ENCODE results near the gene INAFM2. TPM values are rescaled to one million over a fixed set of nuclear protein-coding genes. Genes with fewer than 3 reads are reported as not detected.

The INAFM2 gene
- 12.7 and 14.7 TPM in 2 replicates for total RNA-seq (2014; rRNA removed; shearing (Covaris generic))

DNA sequence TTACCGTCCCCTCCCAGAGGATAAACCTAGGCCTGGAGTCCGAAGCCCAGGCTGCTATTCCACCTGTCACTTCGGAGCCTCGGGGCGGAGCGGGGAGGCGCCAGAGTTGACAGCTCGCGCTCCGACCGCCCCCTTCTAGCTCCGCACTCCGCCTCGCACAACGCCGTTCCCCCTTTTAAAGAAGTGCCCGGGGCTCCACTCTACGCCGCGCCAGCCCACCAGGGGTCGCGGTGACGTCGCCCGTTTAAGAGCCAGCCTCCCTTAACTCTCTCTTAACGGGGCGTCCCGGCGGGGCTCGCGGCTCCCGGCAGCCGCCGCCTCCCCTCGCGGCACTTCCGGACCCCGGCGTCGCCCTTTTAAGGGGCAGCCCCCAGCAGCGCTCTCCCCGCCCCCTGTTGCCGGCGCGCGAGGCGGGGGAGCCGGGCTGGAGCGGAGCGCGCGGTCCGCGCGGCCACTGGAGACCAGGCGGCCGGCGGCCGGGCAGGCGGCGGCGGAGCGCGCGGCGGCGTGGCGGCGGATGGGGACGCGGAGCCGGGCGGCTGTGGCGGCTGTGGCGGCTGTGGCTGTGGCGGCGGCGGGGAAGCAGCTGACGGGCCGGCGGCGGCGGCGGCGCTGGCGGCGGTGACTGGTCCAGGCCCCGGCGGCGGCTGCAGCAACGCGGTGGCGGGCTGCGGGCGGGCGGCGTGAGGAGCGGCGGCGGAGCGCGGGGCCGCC lies at the start of gene INAFM2:
INAFM2 (plus strand) TSS at position 454 of the 714 bp plus-strand sequence. CDS start 364 bp downstream, outside the sequence.
- peak; percentile 74 for DNase-seq (ENCODE audit: low spot score)

DNA sequence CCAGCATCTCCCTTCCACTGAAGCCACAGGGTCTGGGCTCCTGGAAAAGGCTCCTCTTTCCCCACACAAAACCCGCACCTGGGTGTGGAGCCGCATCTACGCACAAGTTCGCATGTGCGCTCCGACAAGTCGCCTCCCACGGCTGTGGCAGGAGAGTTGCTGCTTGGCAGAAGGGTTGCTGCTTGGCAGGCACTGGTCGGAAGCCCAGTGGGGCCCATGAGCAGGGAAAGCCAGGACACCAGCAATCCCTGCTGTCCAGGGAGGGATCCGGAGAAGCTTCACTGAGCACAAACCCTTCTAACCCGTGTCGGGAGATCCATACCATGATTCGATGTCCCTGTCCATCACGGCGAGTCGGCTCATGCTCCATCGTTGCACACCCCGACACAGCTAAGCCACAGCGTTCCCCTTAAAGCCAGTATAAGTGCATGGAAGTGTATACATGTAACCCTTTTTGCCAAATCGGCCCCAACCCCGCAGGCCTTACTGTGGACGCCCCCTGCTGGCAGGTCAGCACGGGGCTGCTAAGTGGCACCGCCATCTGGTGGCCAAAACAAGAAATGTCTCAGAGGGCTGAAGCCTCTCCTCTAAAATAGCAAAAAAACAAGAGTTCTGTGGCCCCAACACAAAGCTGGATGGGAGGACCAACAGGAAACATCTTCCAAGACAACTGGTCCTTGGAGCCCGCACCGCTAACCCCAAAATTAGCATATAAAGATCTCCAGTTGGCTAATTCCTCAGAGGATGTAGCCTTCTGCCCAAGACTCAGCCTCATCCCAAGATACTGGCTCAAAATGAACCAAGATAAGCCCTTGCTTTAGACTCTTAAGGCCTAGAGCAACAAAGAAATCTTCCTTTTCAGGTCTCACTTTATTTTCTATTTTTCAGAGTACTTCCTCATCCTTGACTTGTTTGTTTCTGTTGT lies 48.9 kb upstream of the INAFM2 start:
- DNase-seq (ENCODE audit: low spot score), result peak; percentile 67

GRCh38 chr15:40275523-40275922 lies 48.0 kb upstream of the INAFM2 start:
- DNase-seq (ENCODE audit: low spot score), result no peak

GRCh38 chr15:40275954-40276353 lies 47.5 kb upstream of the INAFM2 start:
- no peak for DNase-seq (ENCODE audit: low spot score)

GRCh38 chr15:40276927-40277326 lies 46.6 kb upstream of the INAFM2 start:
- DNase-seq (ENCODE audit: low spot score), result no peak

DNA sequence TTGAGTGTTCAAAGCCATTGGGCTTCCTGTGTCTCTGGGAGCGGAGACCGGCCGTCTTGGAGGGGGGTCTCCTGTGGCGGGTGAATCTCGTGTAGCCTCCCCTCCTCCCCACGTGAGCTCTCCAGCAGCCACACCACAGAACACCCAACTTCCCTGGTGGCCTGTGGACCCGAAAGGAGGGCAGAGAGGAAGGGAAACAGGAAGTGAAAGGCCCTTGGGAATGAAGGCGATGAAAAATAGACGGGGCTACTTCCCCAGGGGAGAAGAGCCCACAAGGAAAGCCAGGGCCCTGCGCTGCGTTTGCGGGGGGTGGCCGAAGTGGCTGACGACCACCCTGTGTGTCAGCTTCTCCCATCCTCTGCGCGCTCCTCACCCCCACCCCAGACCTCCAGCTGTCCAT lies 46.0 kb upstream of the INAFM2 start:
- no peak for DNase-seq (ENCODE audit: low spot score)

GRCh38 chr15:40278026-40278425 lies 45.5 kb upstream of the INAFM2 start:
- no peak for DNase-seq (ENCODE audit: low spot score)

GRCh38 chr15:40279437-40280141 lies 43.9 kb upstream of the INAFM2 start:
- DNase-seq (ENCODE audit: low spot score), result peak; percentile 38

DNA sequence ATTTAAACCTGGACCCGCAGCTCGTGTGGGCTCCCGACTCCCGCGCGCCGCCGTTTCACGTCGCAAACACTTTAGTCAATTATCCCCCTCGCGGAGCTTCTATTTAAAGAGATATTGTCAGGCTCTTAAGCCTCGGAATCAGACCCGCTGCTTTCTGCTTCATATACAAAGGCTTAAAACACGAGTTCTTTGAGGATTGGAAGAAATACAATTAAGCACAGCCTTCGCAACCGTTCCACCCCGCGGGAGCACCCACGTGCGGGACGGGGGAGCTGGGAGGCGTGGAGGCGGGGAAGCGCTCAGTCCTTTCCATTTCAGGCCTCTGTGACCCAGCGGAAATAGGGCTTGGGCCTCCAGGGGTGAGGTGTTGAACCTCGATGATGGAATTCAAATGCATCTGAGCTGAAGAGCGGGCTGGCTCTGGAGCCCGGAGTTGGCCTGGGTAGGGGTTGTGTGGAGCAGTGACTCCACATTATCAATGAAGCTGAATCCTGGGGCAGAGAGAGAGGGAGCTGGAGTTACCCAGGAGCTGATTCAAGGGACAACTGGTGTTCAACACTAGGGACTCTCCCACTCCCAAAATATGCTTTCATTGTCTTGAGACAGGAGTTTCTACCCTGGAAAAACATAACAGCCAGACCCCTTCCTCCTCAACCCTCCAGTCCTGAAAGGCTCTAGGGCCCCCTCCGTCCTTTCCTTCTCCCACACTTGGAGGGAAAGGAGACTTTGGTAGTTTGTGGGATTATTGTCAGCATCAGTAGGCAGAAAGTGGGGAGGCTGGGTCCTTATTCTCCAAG lies 43.0 kb upstream of the INAFM2 start:
- DNase-seq (ENCODE audit: low spot score), result no peak

GRCh38 chr15:40281057-40281800 lies 42.3 kb upstream of the INAFM2 start:
- DNase-seq (ENCODE audit: low spot score), result no peak

- no peak for DNase-seq (ENCODE audit: low spot score)
Measured at GRCh38 chr15:40281801-40282146, 41.7 kb upstream of the INAFM2 start.

DNA sequence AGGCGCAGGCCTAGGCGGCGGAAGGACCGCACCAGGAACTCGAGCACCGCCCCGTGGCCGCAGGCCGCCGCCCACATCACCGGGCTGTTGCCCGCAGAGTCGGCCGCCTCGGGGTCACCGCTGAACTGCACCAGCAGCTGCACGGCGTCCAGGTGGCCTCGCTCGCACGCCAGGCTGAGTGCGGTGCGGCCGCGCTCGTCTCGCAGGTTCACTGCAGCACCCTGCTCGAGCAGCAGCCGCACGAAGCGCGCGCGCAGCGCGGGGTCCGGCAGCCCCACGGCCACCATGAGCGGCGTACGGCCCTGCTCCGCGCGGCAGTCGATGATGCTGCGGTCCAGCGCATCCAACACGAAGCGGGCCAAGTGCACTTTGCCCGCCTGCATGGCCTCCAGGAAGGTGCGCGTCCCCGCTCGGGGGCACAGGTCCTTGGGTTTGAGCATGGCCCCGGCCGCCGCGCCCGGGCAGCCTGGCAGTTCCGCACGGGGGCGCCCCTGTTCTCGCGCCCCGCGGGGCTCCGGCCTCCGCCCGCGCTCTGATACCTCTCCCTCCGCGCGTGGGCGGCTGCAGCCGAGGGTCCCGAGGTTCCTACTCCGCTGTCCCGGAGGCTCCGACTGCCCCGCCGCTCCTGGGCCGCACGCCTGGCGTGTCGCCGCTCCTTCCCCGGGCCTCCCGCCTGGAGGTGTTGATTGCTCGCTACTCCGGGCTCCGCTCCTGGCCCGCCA lies 41.2 kb upstream of the INAFM2 start:
- no peak for DNase-seq (ENCODE audit: low spot score)

GRCh38 chr15:40282869-40283614 lies 40.5 kb upstream of the INAFM2 start, which contains the start of gene ANKRD63:
Gene ANKRD63, minus strand, starts transcription at chr15:40283064. Its CDS starts 478 bp downstream, at chr15:40282586.
- DNase-seq (ENCODE audit: low spot score), result no peak

GRCh38 chr15:40283615-40284300 lies 39.7 kb upstream of the INAFM2 start:
- no peak for DNase-seq (ENCODE audit: low spot score)

DNA sequence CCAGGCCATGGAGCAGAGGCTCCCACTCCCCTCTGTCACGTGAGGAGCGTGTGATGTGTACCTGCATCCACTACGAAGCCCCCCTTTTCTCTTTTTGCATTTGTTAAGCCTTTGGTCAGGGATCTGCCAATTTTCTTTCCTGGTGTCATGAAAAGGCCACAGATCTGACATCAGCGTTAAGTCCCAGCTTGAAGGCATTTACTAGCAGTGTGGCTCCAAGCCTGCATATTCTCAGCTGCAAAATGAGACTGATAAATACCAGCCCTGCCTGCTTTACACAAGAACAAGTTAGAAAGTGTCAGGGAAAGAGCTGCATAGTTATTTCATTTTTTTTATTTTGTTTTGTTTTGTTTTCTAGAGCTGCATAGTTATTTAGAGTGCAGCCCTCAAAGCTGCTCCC lies 38.3 kb upstream of the INAFM2 start:
- DNase-seq (ENCODE audit: low spot score), result no peak

- no peak for DNase-seq (ENCODE audit: low spot score)
Measured at GRCh38 chr15:40285554-40286011, 37.9 kb upstream of the INAFM2 start.

DNA sequence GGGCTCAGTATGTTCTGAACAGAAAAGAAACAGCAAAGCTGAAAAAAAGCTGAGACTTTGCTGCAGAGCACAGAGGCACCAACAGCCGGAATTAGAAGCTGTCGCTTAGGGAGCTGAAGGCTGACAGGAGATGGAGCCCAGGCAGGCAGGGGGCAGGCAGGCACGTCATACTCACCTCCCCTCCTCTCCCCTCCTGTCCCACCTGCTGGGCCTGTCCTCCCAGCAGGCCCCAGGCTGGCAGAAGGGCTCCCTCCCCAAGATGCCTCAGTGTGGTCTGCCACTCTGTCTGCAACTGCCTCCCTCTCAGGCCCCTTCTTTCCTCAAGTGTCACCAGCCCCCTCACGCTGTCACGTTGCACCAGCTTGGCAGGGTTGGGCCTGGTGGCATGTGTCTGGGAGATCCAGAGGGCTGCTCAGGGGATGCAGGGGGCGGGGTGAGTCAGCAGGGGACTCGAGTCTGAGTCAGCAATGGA lies 37.4 kb upstream of the INAFM2 start:
- no peak for DNase-seq (ENCODE audit: low spot score)

GRCh38 chr15:40286794-40287193 lies 36.7 kb upstream of the INAFM2 start:
- no peak for DNase-seq (ENCODE audit: low spot score)

Data from A172 (cell line).